ENCODE measurements around the gene GDPD5. TPM values are rescaled to one million over a fixed set of nuclear protein-coding genes. Genes with fewer than 3 reads are reported as not detected.

The GDPD5 gene
- polyA plus RNA-seq, 1 experiment: 1.4 TPM

- H3K27ac ChIP-seq (ENCODE audit: low read depth, low read length): no peak overlapping the region
- DNase-seq (ENCODE audit: low read depth, low spot score): no peak
- H3K9me3 ChIP-seq (ENCODE audit: control insufficient read depth, insufficient read depth, low read length): no peaks in the 10 kb centered on the region; the same call in 1 of the 2 replicates
- ChIA-PET POLR2A (no interaction called here), CTCF (interaction anchor here (0.6 to 6.4 kb wide), 6 partner anchors 8 to 138 kb away, joined by 3 to 41 read pairs (median 6); no protein-coding TSS in a partner anchor)
- peaks cover 25% of the 10 kb centered on the region for H3K27me3 ChIP-seq (ENCODE audit: control insufficient read depth, insufficient read depth, low read length)
- H3K4me3 ChIP-seq (ENCODE audit: low read depth, low read length): no peak overlapping the region
- TF ChIP-seq, protein P1, sequence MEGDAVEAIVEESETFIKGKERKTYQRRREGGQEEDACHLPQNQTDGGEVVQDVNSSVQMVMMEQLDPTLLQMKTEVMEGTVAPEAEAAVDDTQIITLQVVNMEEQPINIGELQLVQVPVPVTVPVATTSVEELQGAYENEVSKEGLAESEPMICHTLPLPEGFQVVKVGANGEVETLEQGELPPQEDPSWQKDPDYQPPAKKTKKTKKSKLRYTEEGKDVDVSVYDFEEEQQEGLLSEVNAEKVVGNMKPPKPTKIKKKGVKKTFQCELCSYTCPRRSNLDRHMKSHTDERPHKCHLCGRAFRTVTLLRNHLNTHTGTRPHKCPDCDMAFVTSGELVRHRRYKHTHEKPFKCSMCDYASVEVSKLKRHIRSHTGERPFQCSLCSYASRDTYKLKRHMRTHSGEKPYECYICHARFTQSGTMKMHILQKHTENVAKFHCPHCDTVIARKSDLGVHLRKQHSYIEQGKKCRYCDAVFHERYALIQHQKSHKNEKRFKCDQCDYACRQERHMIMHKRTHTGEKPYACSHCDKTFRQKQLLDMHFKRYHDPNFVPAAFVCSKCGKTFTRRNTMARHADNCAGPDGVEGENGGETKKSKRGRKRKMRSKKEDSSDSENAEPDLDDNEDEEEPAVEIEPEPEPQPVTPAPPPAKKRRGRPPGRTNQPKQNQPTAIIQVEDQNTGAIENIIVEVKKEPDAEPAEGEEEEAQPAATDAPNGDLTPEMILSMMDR (IDR thresholded peaks at IDR 0.05; ENCODE audit: low read depth, low read length): no peak
Observed at GRCh38 chr11:75523189-75523588, 2.6 kb downstream of the GDPD5 start.

- ChIA-PET POLR2A (no interaction called here), CTCF (interaction anchor here (0.6 to 6.4 kb wide), 6 partner anchors 9 to 137 kb away, joined by 3 to 41 read pairs (median 6); no protein-coding TSS in a partner anchor)
- TF ChIP-seq, protein P1 (IDR thresholded peaks at IDR 0.05; ENCODE audit: low read depth, low read length): no peak
- no peak overlapping the region for H3K27ac ChIP-seq (ENCODE audit: low read depth, low read length)
- H3K4me3 ChIP-seq (ENCODE audit: low read depth, low read length): no peak overlapping the region
- peaks cover 23% of the 10 kb centered on the region for H3K27me3 ChIP-seq (ENCODE audit: control insufficient read depth, insufficient read depth, low read length)
- H3K9me3 ChIP-seq (ENCODE audit: control insufficient read depth, insufficient read depth, low read length): no peaks in the 10 kb centered on the region; the same call in 1 of the 2 replicates
- no peak for DNase-seq (ENCODE audit: low read depth, low spot score)
Observed at GRCh38 chr11:75522286-75523044, 3.3 kb downstream of the GDPD5 start.

DNA sequence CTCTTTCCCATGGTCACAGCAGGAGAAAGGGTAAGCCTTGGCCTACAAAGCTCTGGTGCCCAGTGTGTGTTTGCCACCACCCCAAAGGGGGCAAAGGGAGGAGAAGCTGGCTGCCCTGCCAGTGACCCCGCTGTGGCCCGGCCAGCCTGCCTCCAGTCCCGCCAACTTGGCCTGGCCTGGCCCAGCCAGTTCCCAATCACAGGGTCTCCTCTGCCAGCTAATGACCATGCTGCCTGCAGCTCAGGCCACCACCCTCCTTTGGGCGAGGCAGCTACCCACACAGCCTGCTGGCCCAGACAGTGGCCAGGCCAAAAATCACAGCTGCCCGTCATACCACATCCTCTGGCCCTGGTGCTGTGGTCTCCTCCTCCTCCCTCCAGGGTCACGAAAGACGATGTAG lies 5.1 kb downstream of the GDPD5 start:
- peaks cover 19% of the 10 kb centered on the region for H3K27me3 ChIP-seq (ENCODE audit: control insufficient read depth, insufficient read depth, low read length)
- H3K4me3 ChIP-seq (ENCODE audit: low read depth, low read length): no peak overlapping the region
- ChIA-PET CTCF (interaction anchor here (0.9 to 6.4 kb wide), 2 partner anchors 12 to 76 kb away, joined by 5 to 41 read pairs; no protein-coding TSS in a partner anchor), POLR2A (no interaction called here)
- no peak overlapping the region for H3K27ac ChIP-seq (ENCODE audit: low read depth, low read length)
- DNase-seq (ENCODE audit: low read depth, low spot score): no peak
- TF ChIP-seq, protein P1 (IDR thresholded peaks at IDR 0.05; ENCODE audit: low read depth, low read length): no peak
- H3K9me3 ChIP-seq (ENCODE audit: control insufficient read depth, insufficient read depth, low read length): peaks cover 7% of the 10 kb centered on the region

DNA sequence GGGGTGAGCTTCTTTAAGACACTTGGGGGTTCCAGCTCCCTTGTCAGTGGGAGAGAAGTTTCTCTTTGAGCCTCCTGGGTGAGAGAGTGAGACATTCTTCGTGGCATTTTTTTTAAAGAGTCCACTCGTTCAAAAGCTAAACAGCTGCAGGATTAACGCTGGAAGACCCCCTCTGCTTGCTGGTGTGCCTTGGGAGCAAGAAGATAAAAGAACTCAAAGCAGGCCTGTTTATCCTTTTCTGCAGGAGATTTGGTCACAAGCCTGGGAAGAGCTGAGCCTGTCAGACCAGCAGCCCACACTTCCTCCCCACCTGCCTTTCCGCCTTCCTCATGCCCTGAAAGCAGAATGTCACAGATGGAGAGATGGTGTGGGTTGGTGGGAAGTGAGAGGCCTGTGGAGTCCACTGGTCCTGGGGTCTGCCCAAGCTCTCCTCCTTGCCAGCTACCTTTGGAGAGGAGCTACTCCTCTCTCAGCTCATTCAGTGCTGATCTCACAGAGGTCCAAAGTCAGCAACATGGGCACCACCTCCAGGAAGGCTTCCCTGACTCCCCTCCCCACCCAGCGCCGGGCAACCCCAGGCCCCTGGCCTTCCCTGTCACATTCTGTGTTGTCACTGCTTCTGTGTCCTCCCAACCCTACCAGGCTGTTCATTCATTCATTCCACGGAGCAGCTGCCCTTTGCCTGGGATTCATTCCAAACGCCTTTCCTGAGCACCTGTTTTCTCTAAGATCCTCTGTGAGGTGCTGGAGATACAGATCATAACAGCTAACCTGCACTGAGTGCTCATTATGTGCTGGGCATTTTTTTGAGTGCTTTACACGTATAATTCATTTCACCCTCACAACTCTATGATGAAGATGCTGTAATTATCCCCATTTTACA lies 6.7 kb downstream of the GDPD5 start:
- TF ChIP-seq, protein P1 (IDR thresholded peaks at IDR 0.05; ENCODE audit: low read depth, low read length): no peak
- H3K9me3 ChIP-seq (ENCODE audit: control insufficient read depth, insufficient read depth, low read length): peaks cover 7% of the 10 kb centered on the region
- H3K4me3 ChIP-seq (ENCODE audit: low read depth, low read length): no peak overlapping the region
- H3K27me3 ChIP-seq (ENCODE audit: control insufficient read depth, insufficient read depth, low read length): peaks cover 7% of the 10 kb centered on the region
- ChIA-PET POLR2A (interaction anchor here (0.7 kb wide), 1 partner anchor 55 kb away, joined by 3 read pairs; no protein-coding TSS in a partner anchor), CTCF (interaction anchor here (1.2 kb wide), 1 partner anchor 130 kb away, joined by 3 read pairs; no protein-coding TSS in a partner anchor)
- no peak for DNase-seq (ENCODE audit: low read depth, low spot score)
- no peak overlapping the region for H3K27ac ChIP-seq (ENCODE audit: low read depth, low read length)
